Neural cell (in vitro differentiated cells): Measurements from ENCODE around the gene OTUB2. TPM values are rescaled to one million over a fixed set of nuclear protein-coding genes. Genes with fewer than 3 reads are reported as not detected.

ENCODE experiments used
- H2AFZ ChIP-seq: fragments of 200-600, 300-800 bp; sonication (generic), shearing (Covaris generic); 2 replicates; pipeline ENCODE4 v1.6.0; 2014; ENCODE audit warnings: low read depth, mild to moderate bottlenecking, antibody characterized with exemption, low read length, moderate library complexity
- H3F3A ChIP-seq: fragments of 200-600 bp; shearing (Covaris generic); 2 replicates; pipeline ENCODE4 v1.6.1; 2016; ENCODE audit warnings: mild to moderate bottlenecking, moderate library complexity, mixed read lengths, antibody characterized with exemption, low read length; ENCODE audit not compliant: insufficient read depth, poor library complexity, severe bottlenecking
- H3K27ac ChIP-seq: fragments of 200-600, 300-800 bp; sonication (generic), shearing (Covaris generic); 2 replicates; pipeline ENCODE4 v1.5.1; 2014; ENCODE audit warnings: mild to moderate bottlenecking, low read length, moderate library complexity
- H3K27me3 ChIP-seq: fragments of 300-800, 200-600 bp; sonication (generic), shearing (Covaris generic); 2 replicates; pipeline ENCODE4 v1.6.0; 2014; ENCODE audit warnings: mild to moderate bottlenecking, low read depth, low read length, moderate library complexity; ENCODE audit not compliant: insufficient read depth
- H3K36me3 ChIP-seq: fragments of 300-800, 200-600 bp; sonication (generic), shearing (Covaris generic); 2 replicates; pipeline ENCODE4 v1.5.1; 2014; ENCODE audit warnings: mild to moderate bottlenecking, antibody characterized with exemption, low read length, moderate library complexity; ENCODE audit not compliant: insufficient read depth
- H3K4me2 ChIP-seq: fragments of 300-800, 200-600 bp; sonication (generic), shearing (Covaris generic); 2 replicates; pipeline ENCODE4 v1.6.0; 2014; ENCODE audit warnings: mild to moderate bottlenecking, low read length
- H3K4me3 ChIP-seq: fragments of 300-800, 200-600 bp; sonication (generic), shearing (Covaris generic); 2 replicates; pipeline ENCODE4 v1.5.1; 2014; ENCODE audit warnings: mild to moderate bottlenecking, low read length, moderate library complexity
- H3K79me2 ChIP-seq: fragments of 200-600 bp; shearing (Covaris generic); replicated peaks from 2 replicates; pipeline ENCODE4 v1.6.0; 2014; ENCODE audit warnings: mild to moderate bottlenecking, low read length, moderate library complexity; ENCODE audit not compliant: insufficient read depth
- H3K9ac ChIP-seq: fragments of 300-800, 200-600 bp; sonication (generic), shearing (Covaris generic); 2 replicates; pipeline ENCODE4 v1.6.1; 2016; ENCODE audit warnings: mild to moderate bottlenecking, low read length, mixed read lengths
- H3K9me2 ChIP-seq: fragments of 200-600 bp; shearing (Covaris generic); 2 replicates; pipeline ENCODE4 v1.6.1; 2016; ENCODE audit warnings: mild to moderate bottlenecking, low read length, mixed read lengths; ENCODE audit not compliant: insufficient read depth
- H3K9me3 ChIP-seq: fragments of 200-600, 300-800 bp; sonication (generic), shearing (Covaris generic); 2 replicates; pipeline ENCODE4 v1.6.1; 2016; ENCODE audit warnings: mild to moderate bottlenecking, mixed run types, low read length, moderate library complexity, mixed read lengths
- H4K20me1 ChIP-seq: fragments of 200-600 bp; shearing (Covaris generic); 2 replicates; pipeline ENCODE4 v1.6.1; 2016; ENCODE audit warnings: mild to moderate bottlenecking, mixed run types; ENCODE audit not compliant: insufficient read depth
- CTCF ChIP-seq: fragments of 450-650 bp; IDR thresholded peaks from 2 replicates; pipeline ENCODE4 v1.5.1; 2014; ENCODE audit warnings: antibody characterized with exemption, mild to moderate bottlenecking, moderate library complexity; ENCODE audit not compliant: poor library complexity, severe bottlenecking
- EP300 ChIP-seq: fragments of 450-650 bp; conservative IDR thresholded peaks from 2 replicates; pipeline ENCODE4 v1.6.1; 2014; ENCODE audit warnings: antibody characterized with exemption, mild to moderate bottlenecking, moderate library complexity; ENCODE audit not compliant: poor library complexity, severe bottlenecking
- EZH2 ChIP-seq: fragments of 200-600, 300-800 bp; shearing (Covaris generic), sonication (generic); IDR thresholded peaks from 2 replicates; pipeline ENCODE4 v1.6.1; 2014; ENCODE audit warnings: antibody characterized with exemption, low read length, borderline replicate concordance, mild to moderate bottlenecking; ENCODE audit not compliant: insufficient read depth, poor library complexity, severe bottlenecking
- MXI1 ChIP-seq: fragments of 450-650 bp; conservative IDR thresholded peaks from 2 replicates; pipeline ENCODE4 v1.6.1; 2014; ENCODE audit warnings: antibody characterized with exemption, mild to moderate bottlenecking; ENCODE audit not compliant: poor library complexity, severe bottlenecking
- POLR2AphosphoS5 ChIP-seq: IDR thresholded peaks from 2 replicates; pipeline ENCODE4 v1.6.1; 2012
- RAD21 ChIP-seq: fragments of 450-650 bp; conservative IDR thresholded peaks from 2 replicates; pipeline ENCODE4 v1.6.1; 2014; ENCODE audit warnings: antibody characterized with exemption, mild to moderate bottlenecking, moderate library complexity
- SMC3 ChIP-seq: fragments of 450-650 bp; conservative IDR thresholded peaks from 2 replicates; pipeline ENCODE4 v1.6.1; 2014; ENCODE audit warnings: antibody characterized with exemption, mild to moderate bottlenecking, moderate library complexity; ENCODE audit not compliant: poor library complexity
- TAF1 ChIP-seq: IDR thresholded peaks from 2 replicates; pipeline ENCODE4 v1.6.1; 2012; ENCODE audit warnings: low read depth
- polyA plus RNA-seq: library from polyadenylated mRNA; depleted of rRNA; stranded (reverse); fragments of >200 nt; gene quantifications from 2 replicates; pipeline ENCODE4 v1.2.3, GENCODE V29; 2014
- TF ChIP-seq, protein P1 (sequence below): IDR thresholded peaks from 2 replicates; pipeline ENCODE4 v1.6.1; 2012; ENCODE audit warnings: borderline replicate concordance

The OTUB2 gene
- polyA plus RNA-seq, 1 donor from 2014 or later: 2.5 TPM

DNA sequence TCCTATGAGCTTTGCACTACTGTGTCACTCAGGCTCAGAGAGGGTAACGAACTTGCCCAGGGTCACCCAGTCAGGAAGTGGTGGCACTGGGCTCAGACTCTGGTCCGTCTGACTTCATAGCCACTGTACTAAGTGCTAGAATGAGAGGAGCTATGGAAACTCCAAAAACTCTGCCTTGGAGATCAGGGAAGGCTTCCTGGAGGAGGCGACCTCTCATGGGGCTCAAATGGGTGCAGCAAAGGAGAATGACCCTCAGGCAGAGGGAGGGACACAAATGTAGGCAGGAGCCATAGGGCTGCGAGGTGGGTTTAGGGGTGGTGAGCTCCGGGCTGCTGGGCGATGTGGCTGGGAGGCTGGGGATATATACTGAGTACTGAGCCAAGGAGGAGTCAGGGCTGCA lies 25.9 kb upstream of the OTUB2 start:
- Histone ChIP-seq H3K9me3 (no peaks in the 10 kb centered on the region), H3K79me2 (no peaks in the 10 kb centered on the region), H3K4me2 (no peak overlapping the region), H3F3A (no peaks in the 10 kb centered on the region), H3K4me3 (no peak overlapping the region), H3K36me3 (no peaks in the 10 kb centered on the region), H4K20me1 (no peaks in the 10 kb centered on the region), H3K9me2 (no peaks in the 10 kb centered on the region), H2AFZ (no peak overlapping the region), H3K27me3 (no peaks in the 10 kb centered on the region), H3K27ac (no peak overlapping the region), H3K9ac (no peak overlapping the region)
- no peak for TF ChIP-seq POLR2AphosphoS5
- TF ChIP-seq MXI1: no peak
- TF ChIP-seq, protein P1, sequence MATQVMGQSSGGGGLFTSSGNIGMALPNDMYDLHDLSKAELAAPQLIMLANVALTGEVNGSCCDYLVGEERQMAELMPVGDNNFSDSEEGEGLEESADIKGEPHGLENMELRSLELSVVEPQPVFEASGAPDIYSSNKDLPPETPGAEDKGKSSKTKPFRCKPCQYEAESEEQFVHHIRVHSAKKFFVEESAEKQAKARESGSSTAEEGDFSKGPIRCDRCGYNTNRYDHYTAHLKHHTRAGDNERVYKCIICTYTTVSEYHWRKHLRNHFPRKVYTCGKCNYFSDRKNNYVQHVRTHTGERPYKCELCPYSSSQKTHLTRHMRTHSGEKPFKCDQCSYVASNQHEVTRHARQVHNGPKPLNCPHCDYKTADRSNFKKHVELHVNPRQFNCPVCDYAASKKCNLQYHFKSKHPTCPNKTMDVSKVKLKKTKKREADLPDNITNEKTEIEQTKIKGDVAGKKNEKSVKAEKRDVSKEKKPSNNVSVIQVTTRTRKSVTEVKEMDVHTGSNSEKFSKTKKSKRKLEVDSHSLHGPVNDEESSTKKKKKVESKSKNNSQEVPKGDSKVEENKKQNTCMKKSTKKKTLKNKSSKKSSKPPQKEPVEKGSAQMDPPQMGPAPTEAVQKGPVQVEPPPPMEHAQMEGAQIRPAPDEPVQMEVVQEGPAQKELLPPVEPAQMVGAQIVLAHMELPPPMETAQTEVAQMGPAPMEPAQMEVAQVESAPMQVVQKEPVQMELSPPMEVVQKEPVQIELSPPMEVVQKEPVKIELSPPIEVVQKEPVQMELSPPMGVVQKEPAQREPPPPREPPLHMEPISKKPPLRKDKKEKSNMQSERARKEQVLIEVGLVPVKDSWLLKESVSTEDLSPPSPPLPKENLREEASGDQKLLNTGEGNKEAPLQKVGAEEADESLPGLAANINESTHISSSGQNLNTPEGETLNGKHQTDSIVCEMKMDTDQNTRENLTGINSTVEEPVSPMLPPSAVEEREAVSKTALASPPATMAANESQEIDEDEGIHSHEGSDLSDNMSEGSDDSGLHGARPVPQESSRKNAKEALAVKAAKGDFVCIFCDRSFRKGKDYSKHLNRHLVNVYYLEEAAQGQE: no peak
- no peak for TF ChIP-seq RAD21
- TF ChIP-seq EP300: no peak
- TF ChIP-seq CTCF: no peak
- TF ChIP-seq EZH2: no peak
- no peak for TF ChIP-seq TAF1

- no peaks in the 10 kb centered on the region for H3K27me3 ChIP-seq
- no peaks in the 10 kb centered on the region for H3K9me3 ChIP-seq
- H3K9me2 ChIP-seq: no peaks in the 10 kb centered on the region
- no peak overlapping the region for H3K4me3 ChIP-seq
- H4K20me1 ChIP-seq: no peaks in the 10 kb centered on the region
- H3F3A ChIP-seq: no peaks in the 10 kb centered on the region
- no peak overlapping the region for H3K4me2 ChIP-seq
- TF ChIP-seq EP300 (no peak), POLR2AphosphoS5 (no peak), SMC3 (no peak), EZH2 (no peak), CTCF (no peak), RAD21 (no peak), TAF1 (no peak), MXI1 (no peak)
- TF ChIP-seq, protein P1: no peak
- no peak overlapping the region for H3K27ac ChIP-seq
- H3K36me3 ChIP-seq: no peaks in the 10 kb centered on the region
- H3K9ac ChIP-seq: no peak overlapping the region
- no peak overlapping the region for H2AFZ ChIP-seq
- no peaks in the 10 kb centered on the region for H3K79me2 ChIP-seq
These were observed 25.1 kb upstream of the OTUB2 start for GRCh38 chr14:94001016-94001415.
